Neutrophil (primary cell): ENCODE measurements around the gene ITIH3.

Source experiments
- H3K27ac ChIP-seq: fragments of 200-600 bp; sonication (generic); 2 replicates; pipeline ENCODE4 v1.5.1; 2016; ENCODE audit warnings: mild to moderate bottlenecking, moderate library complexity
- H3K27me3 ChIP-seq: fragments of 200-600 bp; sonication (generic); 2 replicates; pipeline ENCODE4 v1.6.0; 2016; ENCODE audit warnings: mild to moderate bottlenecking
- H3K36me3 ChIP-seq: fragments of 200-600 bp; sonication (generic); 2 replicates; pipeline ENCODE4 v1.5.1; 2017
- H3K4me1 ChIP-seq, 2 experiments: fragments of 200-600 bp in 1 of 2; sonication (generic) in 1 of 2; 1 replicate in 1 of 2; 2 replicates in 1 of 2; pipeline versions ENCODE4 v1.5.1 to v1.6.1; 2013 to 2016; ENCODE audit warnings: low read depth in 1 of 2, low read length in 1 of 2, mild to moderate bottlenecking in 1 of 2, moderate library complexity in 1 of 2; ENCODE audit not compliant: control insufficient read depth in 1 of 2, insufficient read depth in 1 of 2
- H3K4me3 ChIP-seq, 2 experiments: fragments of 200-600 bp in 1 of 2; sonication (generic) in 1 of 2; 1 replicate in 1 of 2; 2 replicates in 1 of 2; pipeline ENCODE4 v1.5.1; 2013 to 2016; ENCODE audit warnings: low read depth in 1 of 2, low read length in 1 of 2, mild to moderate bottlenecking in 1 of 2, moderate library complexity in 1 of 2
- H3K9me3 ChIP-seq: fragments of 200-600 bp; sonication (generic); 2 replicates; pipeline ENCODE4 v1.5.1; 2016
- CTCF ChIP-seq: fragments of 200-600 bp; sonication (generic); IDR thresholded peaks from 2 replicates; pipeline ENCODE4 v1.5.1; 2016; ENCODE audit warnings: antibody characterized with exemption

The ITIH3 gene

GRCh38 chr3:52795298-52795900, 803 bp downstream of the ITIH3 start:
- TF ChIP-seq CTCF, result no peak
- Histone ChIP-seq H3K4me1 (no peaks in the 10 kb centered on the region), H3K27ac (no peak overlapping the region), H3K4me3 (no peak overlapping the region), H3K9me3 (no peaks in the 10 kb centered on the region), H3K27me3 (no peaks in the 10 kb centered on the region), H3K36me3 (no peaks in the 10 kb centered on the region)

GRCh38 chr3:52796411-52796810, 1.8 kb downstream of the ITIH3 start:
- TF ChIP-seq CTCF, result no peak
- Histone ChIP-seq H3K36me3 (no peaks in the 10 kb centered on the region), H3K4me3 (no peak overlapping the region), H3K27me3 (no peaks in the 10 kb centered on the region), H3K27ac (no peak overlapping the region), H3K4me1 (no peaks in the 10 kb centered on the region), H3K9me3 (no peaks in the 10 kb centered on the region)

GRCh38 chr3:52798376-52798977, 3.9 kb downstream of the ITIH3 start:
- Histone ChIP-seq H3K27me3 (no peaks in the 10 kb centered on the region), H3K9me3 (no peaks in the 10 kb centered on the region), H3K4me3 (no peak overlapping the region), H3K4me1 (no peaks in the 10 kb centered on the region), H3K27ac (no peak overlapping the region), H3K36me3 (no peaks in the 10 kb centered on the region)
- TF ChIP-seq CTCF, result no peak

- Histone ChIP-seq H3K4me1 (no peaks in the 10 kb centered on the region), H3K27ac (no peak overlapping the region), H3K27me3 (no peaks in the 10 kb centered on the region), H3K9me3 (no peaks in the 10 kb centered on the region), H3K4me3 (no peak overlapping the region), H3K36me3 (no peaks in the 10 kb centered on the region)
- no peak for TF ChIP-seq CTCF
Observed at GRCh38 chr3:52798978-52799476, 4.4 kb downstream of the ITIH3 start.

GRCh38 chr3:52800079-52800478, 5.5 kb downstream of the ITIH3 start:
- Histone ChIP-seq H3K4me3 (no peak overlapping the region), H3K4me1 (no peaks in the 10 kb centered on the region), H3K27ac (no peak overlapping the region), H3K27me3 (no peaks in the 10 kb centered on the region), H3K36me3 (no peaks in the 10 kb centered on the region), H3K9me3 (no peaks in the 10 kb centered on the region)
- TF ChIP-seq CTCF, result no peak
